Cardiac muscle cell (in vitro differentiated cells and primary cell): ENCODE data around the gene KAZN. TPM values are rescaled to one million over a fixed set of nuclear protein-coding genes. Genes with fewer than 3 reads are reported as not detected.

ENCODE experiments used
- DNase-seq, 2 donors: peaks; one replicate each; pipeline versions ENCODE4 v3.0.0 to v3.0.0-alpha.2; 2010 to 2017; ENCODE audit warnings: low read depth in 1 of 2, low spot score in 1 of 2
- H3K27ac ChIP-seq: fragments of 200-600 bp; sonication (generic); 2 replicates; pipeline ENCODE4 v1.5.1; 2016
- H3K27me3 ChIP-seq: fragments of 200-600 bp; sonication (generic); 2 replicates; pipeline ENCODE4 v1.6.0; 2016; ENCODE audit warnings: control low read depth
- H3K36me3 ChIP-seq: fragments of 200-600 bp; sonication (generic); 2 replicates; pipeline ENCODE4 v1.5.1; 2016; ENCODE audit warnings: control low read depth
- H3K4me1 ChIP-seq: fragments of 200-600 bp; sonication (generic); 2 replicates; pipeline ENCODE4 v1.8.1; 2017; ENCODE audit warnings: low read depth, mild to moderate bottlenecking, mixed run types
- H3K4me3 ChIP-seq: fragments of 200-600 bp; sonication (generic); 2 replicates; pipeline ENCODE4 v1.5.1; 2016; ENCODE audit warnings: mild to moderate bottlenecking
- H3K9me3 ChIP-seq: fragments of 200-600 bp; sonication (generic); 2 replicates; pipeline ENCODE4 v1.5.1; 2017; ENCODE audit warnings: low read depth, mild to moderate bottlenecking, control low read depth
- polyA plus RNA-seq: library from polyadenylated mRNA; unstranded; fragments of >200 nt; fragmentation: Nextera tagmentation; extraction: Ambion mirVana; gene quantifications from 2 replicates; pipeline ENCODE4 v1.2.1, GENCODE V29; 2016
- total RNA-seq: library from RNA; depleted of rRNA; stranded (reverse); fragments of >200 nt; gene quantifications from 2 replicates; pipeline ENCODE4 v1.2.3, GENCODE V29; 2016
- TF ChIP-seq, protein P1 (sequence below): IDR thresholded peaks from 2 replicates; pipeline ENCODE4 v1.5.1; 2012; ENCODE audit warnings: low read depth, mild to moderate bottlenecking, low read length

The KAZN gene
- total and polyA plus RNA-seq, 2 experiments from 2014 or later: 17.5 to 26.9 TPM

DNA sequence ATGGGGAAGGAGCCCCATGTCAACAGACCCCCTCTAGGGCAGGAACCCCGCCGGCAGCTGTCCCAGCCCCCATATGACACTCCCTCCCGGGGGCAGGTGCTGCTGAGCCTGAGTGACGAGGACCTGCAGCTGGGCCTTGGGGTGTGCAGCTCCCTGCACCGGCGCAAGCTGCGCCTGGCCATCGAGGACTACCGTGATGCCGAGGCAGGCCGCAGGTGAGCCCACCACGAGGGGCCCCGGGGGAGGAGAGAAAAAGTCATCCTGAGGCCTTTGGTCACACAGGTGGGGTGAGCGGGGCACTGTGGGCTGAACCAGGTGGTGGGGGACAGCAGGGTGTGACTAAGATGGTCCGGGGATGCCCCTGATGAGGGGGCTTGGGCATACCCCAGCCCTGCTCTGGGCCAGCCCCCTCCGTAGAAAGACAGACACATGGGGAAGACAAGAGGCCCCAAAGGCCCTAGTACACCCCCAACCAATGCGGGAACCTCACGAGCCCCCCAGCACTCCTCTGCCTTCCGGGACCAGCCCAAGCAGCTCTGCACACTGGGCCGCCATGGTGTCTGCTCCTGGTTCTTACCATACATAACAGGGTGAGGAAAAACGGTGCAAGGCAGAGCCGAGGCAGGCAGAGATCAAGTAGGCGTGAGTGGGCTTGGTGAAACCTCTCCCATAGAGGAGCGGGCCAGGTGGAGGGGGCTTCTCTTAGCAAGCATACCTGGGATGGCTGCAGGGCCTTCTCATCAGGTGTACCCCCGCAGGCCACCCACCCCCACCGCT lies 496.4 kb downstream of the KAZN start:
- no peak overlapping the region for H3K4me3 ChIP-seq
- H3K4me1 ChIP-seq: peaks cover 23% of the 10 kb centered on the region
- no peak for DNase-seq
- H3K27ac ChIP-seq: no peak overlapping the region
- H3K27me3 ChIP-seq: no peaks in the 10 kb centered on the region
- TF ChIP-seq, protein P1, sequence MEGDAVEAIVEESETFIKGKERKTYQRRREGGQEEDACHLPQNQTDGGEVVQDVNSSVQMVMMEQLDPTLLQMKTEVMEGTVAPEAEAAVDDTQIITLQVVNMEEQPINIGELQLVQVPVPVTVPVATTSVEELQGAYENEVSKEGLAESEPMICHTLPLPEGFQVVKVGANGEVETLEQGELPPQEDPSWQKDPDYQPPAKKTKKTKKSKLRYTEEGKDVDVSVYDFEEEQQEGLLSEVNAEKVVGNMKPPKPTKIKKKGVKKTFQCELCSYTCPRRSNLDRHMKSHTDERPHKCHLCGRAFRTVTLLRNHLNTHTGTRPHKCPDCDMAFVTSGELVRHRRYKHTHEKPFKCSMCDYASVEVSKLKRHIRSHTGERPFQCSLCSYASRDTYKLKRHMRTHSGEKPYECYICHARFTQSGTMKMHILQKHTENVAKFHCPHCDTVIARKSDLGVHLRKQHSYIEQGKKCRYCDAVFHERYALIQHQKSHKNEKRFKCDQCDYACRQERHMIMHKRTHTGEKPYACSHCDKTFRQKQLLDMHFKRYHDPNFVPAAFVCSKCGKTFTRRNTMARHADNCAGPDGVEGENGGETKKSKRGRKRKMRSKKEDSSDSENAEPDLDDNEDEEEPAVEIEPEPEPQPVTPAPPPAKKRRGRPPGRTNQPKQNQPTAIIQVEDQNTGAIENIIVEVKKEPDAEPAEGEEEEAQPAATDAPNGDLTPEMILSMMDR: no peak
- no peaks in the 10 kb centered on the region for H3K36me3 ChIP-seq
- no peaks in the 10 kb centered on the region for H3K9me3 ChIP-seq

DNA sequence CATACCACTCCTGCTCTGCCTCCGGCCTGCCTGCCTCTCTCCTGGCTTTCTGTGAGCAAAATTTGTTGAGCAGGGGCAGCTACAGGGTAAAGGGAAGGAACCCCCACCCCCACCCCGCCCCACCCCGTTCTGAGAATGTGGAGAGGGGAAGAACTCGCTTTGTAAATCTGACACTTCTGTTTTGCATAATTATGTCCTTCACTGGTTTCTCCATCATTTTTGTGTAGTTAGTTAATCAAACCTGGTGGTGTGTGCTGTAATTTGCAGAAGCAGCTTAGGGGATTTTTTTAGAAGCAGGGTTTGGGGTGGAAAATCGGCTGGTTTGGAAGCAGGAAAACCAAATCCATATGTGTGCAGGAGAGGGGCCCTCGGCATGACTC lies 497.0 kb downstream of the KAZN start:
- Histone ChIP-seq H3K27ac (no peak overlapping the region), H3K4me1 (peaks cover 20% of the 10 kb centered on the region)

GRCh38 chr1:15096293-15096692 lies 497.8 kb downstream of the KAZN start:
- no peak for DNase-seq
- Histone ChIP-seq H3K36me3 (no peaks in the 10 kb centered on the region), H3K4me1 (peaks cover 15% of the 10 kb centered on the region), H3K9me3 (no peaks in the 10 kb centered on the region), H3K27me3 (peaks cover 6% of the 10 kb centered on the region), H3K4me3 (no peak overlapping the region), H3K27ac (no peak overlapping the region)
- TF ChIP-seq, protein P1: no peak

More for the DNA sequence above, 497.0 kb downstream of the KAZN start:
- Histone ChIP-seq H3K4me3 (no peak overlapping the region), H3K9me3 (no peaks in the 10 kb centered on the region), H3K36me3 (no peaks in the 10 kb centered on the region), H3K27me3 (no peaks in the 10 kb centered on the region)
- DNase-seq: no peak
- TF ChIP-seq, protein P1: no peak

- Histone ChIP-seq H3K27me3 (peaks cover 8% of the 10 kb centered on the region), H3K9me3 (no peaks in the 10 kb centered on the region), H3K36me3 (no peaks in the 10 kb centered on the region), H3K4me1 (peaks cover 15% of the 10 kb centered on the region), H3K4me3 (no peak overlapping the region), H3K27ac (no peak overlapping the region)
- TF ChIP-seq, protein P1: no peak
- DNase-seq: no peak
Observed at GRCh38 chr1:15098176-15099125, 500.0 kb downstream of the KAZN start.

DNA sequence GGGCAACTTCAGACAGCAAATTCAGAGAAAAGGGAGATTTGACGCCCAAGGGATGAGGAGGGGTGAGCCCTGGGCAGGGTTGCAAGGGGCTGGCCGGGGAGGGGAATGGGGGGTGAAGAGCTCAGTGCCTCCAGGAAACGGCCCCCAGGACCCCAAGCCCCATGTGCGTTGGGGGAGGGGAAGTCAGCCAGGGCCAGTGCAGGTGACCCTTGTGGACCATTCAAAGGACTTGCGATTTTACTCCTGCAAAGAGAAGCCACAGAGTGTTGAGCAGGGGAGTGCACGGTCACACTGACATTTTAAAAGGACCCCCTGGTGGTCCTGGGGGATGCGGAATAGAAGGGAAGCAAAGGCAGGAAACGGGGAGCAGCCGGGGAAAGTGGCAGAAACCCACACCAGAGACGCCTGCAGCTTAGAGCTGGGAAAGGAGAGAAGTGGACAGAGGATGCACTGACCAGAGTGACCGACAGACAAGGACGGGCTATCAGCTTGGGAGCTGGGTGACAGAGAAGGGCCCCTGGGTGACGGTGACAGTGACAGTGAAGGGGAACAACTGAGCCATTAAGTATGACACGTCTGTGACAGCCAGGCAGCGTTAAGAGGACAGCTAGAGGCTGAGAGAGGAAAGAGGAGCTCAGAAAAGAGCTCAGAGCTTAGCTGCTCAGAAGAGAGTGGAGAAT lies 501.1 kb downstream of the KAZN start:
- Histone ChIP-seq H3K9me3 (no peaks in the 10 kb centered on the region), H3K27me3 (peaks cover 8% of the 10 kb centered on the region), H3K27ac (no peak overlapping the region), H3K4me1 (peaks cover 15% of the 10 kb centered on the region), H3K4me3 (no peak overlapping the region), H3K36me3 (no peaks in the 10 kb centered on the region)
- DNase-seq: no peak
- TF ChIP-seq, protein P1: no peak
